NCI-H774 (cell line): ENCODE data around the gene ARID5B.
A peak's percentile ranks its signal among the peaks of the same experiment; 100 is the strongest.
"Not testable (repeated sequence)": the region's sequence is repeated elsewhere in the genome, so short reads cannot be mapped to it uniquely, and the experiment has no call there.

Experiments used
- DNase-seq: peaks from one replicate; lab custom pipeline; 2025; lab: John Stamatoyannopoulos, UW

ARID5B gene

GRCh38 chr10:62014510-62014909 lies 113.0 kb downstream of the ARID5B start:
- DNase-seq = no peak

GRCh38 chr10:62015994-62016393 lies 114.5 kb downstream of the ARID5B start:
- DNase-seq = no peak

GRCh38 chr10:62016623-62017490 lies 115.4 kb downstream of the ARID5B start:
- DNase-seq = no peak

- DNase-seq = no peak
Observed at GRCh38 chr10:62017491-62017870, 116.0 kb downstream of the ARID5B start.

- peak; percentile 30 for DNase-seq
Observed at GRCh38 chr10:62018131-62018911, 116.8 kb downstream of the ARID5B start.

GRCh38 chr10:62019013-62019684 lies 117.7 kb downstream of the ARID5B start:
- no peak for DNase-seq

- DNase-seq = no peak
Observed at GRCh38 chr10:62019685-62020359, 118.3 kb downstream of the ARID5B start.

- DNase-seq = no peak
Observed at GRCh38 chr10:62021128-62021665, 119.7 kb downstream of the ARID5B start.

- DNase-seq = no peak
Observed at GRCh38 chr10:62021978-62022802, 120.7 kb downstream of the ARID5B start.

GRCh38 chr10:62022830-62023229 lies 121.3 kb downstream of the ARID5B start:
- no peak for DNase-seq

GRCh38 chr10:62023329-62023728 lies 121.8 kb downstream of the ARID5B start:
- DNase-seq = no peak

- DNase-seq = no peak
Observed at GRCh38 chr10:62024026-62024701, 122.7 kb downstream of the ARID5B start.

GRCh38 chr10:62025134-62025794 lies 123.8 kb downstream of the ARID5B start:
- no peak for DNase-seq

- no peak for DNase-seq
Observed at GRCh38 chr10:62025901-62026879, 124.7 kb downstream of the ARID5B start.

GRCh38 chr10:62027841-62028501 lies 126.5 kb downstream of the ARID5B start:
- no peak for DNase-seq

- DNase-seq = not testable (repeated sequence)
Observed at GRCh38 chr10:62028502-62028842, 127.0 kb downstream of the ARID5B start.

GRCh38 chr10:62029401-62029800 lies 127.9 kb downstream of the ARID5B start:
- no peak for DNase-seq

- no peak for DNase-seq
Observed at GRCh38 chr10:62031507-62031906, 130.0 kb downstream of the ARID5B start.
